GM18526 (cell line): ENCODE data around the gene CCNQ.

Experiments
- POLR2A ChIP-seq: IDR thresholded peaks from 3 replicates; pipeline ENCODE4 v1.6.1; 2011; ENCODE audit not compliant: insufficient read length; ENCODE audit errors: extremely low read depth

CCNQ gene

DNA sequence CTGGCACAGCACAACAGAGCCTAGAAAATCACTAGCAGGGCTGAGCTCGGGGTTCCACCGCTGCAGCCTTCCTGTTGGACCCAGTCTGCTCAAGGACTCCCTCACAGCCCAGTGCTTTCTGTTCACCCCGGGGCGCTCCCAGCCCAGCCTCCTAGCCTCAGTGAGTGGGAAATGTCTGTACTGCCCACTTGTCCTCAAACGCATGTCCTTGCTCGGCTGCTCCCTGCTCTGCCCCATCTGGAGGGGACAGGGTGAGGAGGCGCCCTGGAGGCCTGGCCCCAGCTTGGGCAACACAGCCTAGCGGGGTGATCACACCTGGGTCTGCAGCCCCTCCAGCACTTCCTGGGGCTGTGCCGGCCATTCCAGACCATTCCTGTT is 11.9 kb upstream of the CCNQ start:
- no peak for TF ChIP-seq POLR2A

DNA sequence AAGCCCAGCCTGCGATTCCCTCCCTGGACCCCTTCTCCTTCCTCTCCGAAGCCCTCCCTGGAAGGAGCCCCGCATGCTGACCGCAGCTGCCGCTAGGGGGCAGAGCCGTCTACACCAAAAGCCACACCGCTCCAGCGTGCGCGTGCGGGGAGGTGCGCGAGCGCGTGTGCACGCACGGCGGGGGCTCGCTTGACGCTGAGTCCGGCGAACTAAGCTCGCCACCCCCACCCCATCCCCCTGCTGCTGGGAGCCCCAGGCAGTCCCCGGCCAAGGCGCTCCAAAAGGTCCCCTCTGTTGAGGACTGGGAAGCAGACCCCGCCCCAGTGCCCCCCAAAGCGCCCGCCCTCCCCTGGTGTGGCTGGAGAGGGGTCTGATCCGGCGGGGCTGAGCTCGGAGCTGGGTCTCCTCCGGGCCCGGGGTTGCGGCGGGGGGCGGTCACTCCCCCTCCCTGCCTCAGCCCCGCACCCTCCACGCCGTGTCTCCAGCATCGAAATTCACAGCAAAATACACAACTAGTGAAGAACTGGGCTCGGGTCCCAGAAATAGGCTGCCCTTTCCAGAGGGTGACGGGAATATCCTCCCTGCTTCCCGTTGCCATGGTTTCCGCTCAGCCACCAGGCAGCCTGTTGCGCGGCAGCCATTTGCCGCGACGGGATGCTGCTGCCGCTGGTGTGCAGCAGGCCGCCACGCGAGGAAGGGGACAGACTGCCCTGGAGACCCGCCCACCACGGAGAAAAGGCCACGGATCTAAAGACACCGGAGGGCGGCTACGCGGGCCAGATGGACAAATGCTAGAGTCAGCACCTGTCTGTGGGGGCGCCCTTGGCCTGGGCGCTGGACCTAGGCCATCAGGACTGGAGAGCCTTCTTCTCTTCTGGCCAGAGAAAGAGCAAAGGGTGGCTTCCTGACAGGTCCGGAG is 11.2 kb upstream of the CCNQ start:
- no peak for TF ChIP-seq POLR2A

- no peak for TF ChIP-seq POLR2A
Observed at GRCh38 chrX:153608806-153609205, 9.9 kb upstream of the CCNQ start.

GRCh38 chrX:153608376-153608775 is 9.4 kb upstream of the CCNQ start:
- TF ChIP-seq POLR2A = no peak

- no peak for TF ChIP-seq POLR2A
Observed at GRCh38 chrX:153606503-153606902, 7.6 kb upstream of the CCNQ start.

- TF ChIP-seq POLR2A = no peak
Observed at GRCh38 chrX:153603131-153603656, 4.3 kb upstream of the CCNQ start.

- TF ChIP-seq POLR2A = no peak
Observed at GRCh38 chrX:153602601-153603000, 3.7 kb upstream of the CCNQ start.

- TF ChIP-seq POLR2A = no peak
Observed at GRCh38 chrX:153601511-153602110, 2.7 kb upstream of the CCNQ start.

- no peak for TF ChIP-seq POLR2A
Observed at GRCh38 chrX:153600921-153601320, 2.0 kb upstream of the CCNQ start.

- TF ChIP-seq POLR2A = no peak
Observed at GRCh38 chrX:153600032-153600373, 1.1 kb upstream of the CCNQ start.

DNA sequence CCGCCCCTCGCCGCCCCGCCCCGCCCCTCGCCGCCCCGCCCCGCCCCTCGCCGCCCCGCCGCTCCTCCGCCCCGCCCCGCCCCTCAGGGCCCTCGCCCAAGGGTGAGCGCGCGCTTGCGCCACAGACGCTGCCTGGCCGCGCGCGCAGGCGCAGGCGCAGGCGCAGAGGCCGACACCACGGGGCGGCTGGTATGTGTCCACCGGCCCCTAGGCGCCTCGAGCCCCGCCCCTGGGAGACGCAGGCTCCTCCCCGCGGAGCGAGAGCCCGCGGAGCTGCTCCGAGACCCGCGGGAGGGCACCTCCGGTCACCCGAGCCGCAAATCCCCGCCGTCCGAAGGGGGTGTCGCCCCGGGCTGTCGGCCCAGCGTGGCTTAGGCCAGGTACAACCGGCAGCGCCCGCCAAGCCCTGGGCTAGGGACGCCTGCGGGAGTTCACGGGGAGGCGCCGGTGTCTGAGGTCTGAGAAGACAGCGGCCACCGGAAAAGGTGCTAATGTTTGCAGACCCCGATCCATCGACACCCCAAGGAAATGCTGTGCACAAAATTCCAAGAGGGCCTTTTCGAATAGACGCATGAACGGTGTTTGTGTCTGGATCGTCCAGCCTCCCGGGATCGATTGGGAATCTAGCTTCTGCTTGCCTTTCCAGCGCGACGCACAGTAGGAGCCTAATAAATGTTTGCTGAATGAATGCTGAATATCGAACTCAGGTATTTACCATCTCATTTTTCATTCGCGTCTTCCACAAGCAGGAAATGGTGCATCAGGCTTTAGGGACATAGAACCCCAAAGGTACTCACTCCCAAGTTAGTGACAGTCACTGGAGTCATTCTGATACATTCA is 473 bp upstream of the CCNQ start:
- TF ChIP-seq POLR2A = no peak

- no peak for TF ChIP-seq POLR2A
Observed at GRCh38 chrX:153596981-153597750, 1.8 kb downstream of the CCNQ start.

DNA sequence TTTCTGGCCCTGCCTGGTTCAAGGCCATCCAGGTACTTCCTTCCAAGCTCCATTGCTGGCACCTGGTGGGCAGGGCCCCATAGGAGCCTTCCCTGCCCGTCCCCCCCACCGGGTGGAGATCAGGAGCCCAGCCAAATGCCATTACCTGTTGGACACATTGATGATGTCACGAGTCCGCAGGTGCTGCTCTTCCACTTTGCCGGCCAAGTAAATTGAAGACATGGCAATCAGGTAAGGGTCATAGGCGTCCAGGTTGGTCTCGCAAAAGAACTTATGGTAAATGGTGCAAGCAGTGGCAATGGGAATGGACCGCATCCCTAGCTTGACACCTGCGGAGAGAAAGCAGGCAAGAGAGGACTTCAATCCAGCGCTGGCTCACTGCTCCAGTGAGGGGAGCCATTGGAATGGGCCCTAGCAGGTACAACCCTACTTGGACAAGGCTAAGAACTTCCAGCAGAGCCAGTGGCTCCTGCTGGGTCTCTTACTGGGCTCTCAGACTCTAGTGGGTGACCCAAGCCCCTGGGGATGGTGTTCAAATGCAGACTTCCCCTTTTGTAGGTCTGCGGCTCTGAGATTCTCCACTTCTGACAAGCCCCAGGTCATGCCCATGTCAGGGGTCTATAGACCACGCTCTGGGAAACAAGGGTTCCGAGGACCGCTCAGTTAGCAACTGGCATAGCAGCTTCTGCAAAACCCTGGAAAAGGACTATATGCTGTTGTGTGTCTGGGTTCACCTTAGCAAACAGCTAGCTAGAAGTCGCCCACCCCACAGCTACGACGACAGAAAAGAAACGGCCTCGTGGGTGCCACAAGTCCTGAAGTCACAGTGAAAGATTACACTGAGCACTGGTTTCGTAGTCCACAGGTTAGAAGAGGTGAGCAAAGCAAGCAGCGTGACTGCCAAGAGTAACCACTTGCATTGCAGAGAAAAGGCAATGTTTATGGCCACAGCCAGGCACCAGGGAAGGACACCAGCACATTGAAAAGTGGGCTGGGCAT is 2.8 kb downstream of the CCNQ start:
- TF ChIP-seq POLR2A = no peak

DNA sequence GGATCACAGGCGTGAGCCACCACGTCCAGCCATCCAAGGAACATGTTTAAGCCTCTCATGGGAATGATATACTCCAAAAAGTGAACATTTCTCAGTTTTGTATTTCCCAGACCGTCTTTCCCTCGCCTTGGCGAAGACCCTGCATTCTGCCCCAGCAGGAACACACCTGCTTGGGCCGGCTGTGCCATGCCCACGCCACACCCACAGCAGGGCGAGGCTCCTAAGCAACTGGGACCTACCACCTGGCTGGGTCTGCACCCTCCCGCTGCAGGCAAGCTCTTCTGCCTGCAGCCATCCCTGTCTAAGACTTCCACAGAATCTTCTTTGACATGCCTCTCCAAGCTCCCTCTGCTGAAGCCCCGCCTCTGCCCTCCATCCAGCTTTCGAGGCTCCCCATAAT is 3.6 kb downstream of the CCNQ start:
- no peak for TF ChIP-seq POLR2A

- no peak for TF ChIP-seq POLR2A
Observed at GRCh38 chrX:153593811-153594500, 5.0 kb downstream of the CCNQ start.
